HEK293T (cell line): Measurements from ENCODE around the gene VIM.
"Not testable (repeated sequence)": the region's sequence is repeated elsewhere in the genome, so short reads cannot be mapped to it uniquely, and the experiment has no call there.

Source experiments
- CTCF ChIA-PET: fragments of 350-600 bp; formaldehyde crosslinking; extraction: SDS; loops from one replicate; lab custom pipeline; 2021; ENCODE audit warnings: antibody characterized with exemption, inconsistent platforms; lab: Yijun Ruan, JAX
- POLR2A ChIA-PET: fragments of 350-600 bp; formaldehyde crosslinking; extraction: SDS; loops from one replicate; lab custom pipeline; 2020; ENCODE audit warnings: antibody characterized with exemption, inconsistent platforms; lab: Yijun Ruan, JAX
- DNase-seq: peaks from one replicate; pipeline ENCODE4 v3.0.0; 2012; ENCODE audit warnings: mixed read lengths; ENCODE audit errors: extremely low spot score
- ARNT ChIP-seq: fragments of 450-650 bp; IDR thresholded peaks from 2 replicates; pipeline ENCODE4 v1.6.1; 2017; ENCODE audit warnings: mild to moderate bottlenecking
- BHLHE40 ChIP-seq: fragments of 450-650 bp; IDR thresholded peaks from 2 replicates; pipeline ENCODE4 v1.6.1; 2016; ENCODE audit warnings: mild to moderate bottlenecking, moderate library complexity, borderline replicate concordance
- CTBP1 ChIP-seq: fragments of 450-650 bp; IDR thresholded peaks from 2 replicates; pipeline ENCODE4 v1.6.1; 2016; ENCODE audit warnings: borderline replicate concordance
- ELF4 ChIP-seq: fragments of 450-650 bp; IDR thresholded peaks from 2 replicates; pipeline ENCODE4 v1.6.1; 2017; ENCODE audit warnings: antibody characterized with exemption
- FOXA1 ChIP-seq: fragments of 450-650 bp; IDR thresholded peaks from 2 replicates; pipeline ENCODE4 v1.6.1; 2016; ENCODE audit warnings: mild to moderate bottlenecking
- FOXK2 ChIP-seq: fragments of 450-650 bp; IDR thresholded peaks from 2 replicates; pipeline ENCODE4 v1.6.1; 2016; ENCODE audit warnings: mild to moderate bottlenecking
- FOXM1 ChIP-seq: fragments of 450-650 bp; IDR thresholded peaks from 2 replicates; pipeline ENCODE4 v1.6.1; 2017; ENCODE audit warnings: mild to moderate bottlenecking, borderline replicate concordance
- HDGF ChIP-seq: fragments of 450-650 bp; IDR thresholded peaks from 2 replicates; pipeline ENCODE4 v1.6.1; 2017; ENCODE audit warnings: antibody characterized with exemption, borderline replicate concordance
- L3MBTL2 ChIP-seq: fragments of 450-650 bp; conservative IDR thresholded peaks from 2 replicates; pipeline ENCODE4 v1.6.1; 2016; ENCODE audit warnings: mild to moderate bottlenecking
- LEF1 ChIP-seq: fragments of 450-650 bp; IDR thresholded peaks from 2 replicates; pipeline ENCODE4 v1.6.1; 2017; ENCODE audit warnings: mild to moderate bottlenecking, borderline replicate concordance
- NFRKB ChIP-seq: fragments of 450-650 bp; IDR thresholded peaks from 2 replicates; pipeline ENCODE4 v1.6.1; 2016; ENCODE audit warnings: mild to moderate bottlenecking, moderate library complexity
- PKNOX1 ChIP-seq: fragments of 450-650 bp; IDR thresholded peaks from 2 replicates; pipeline ENCODE4 v1.6.1; 2016
- SP1 ChIP-seq: fragments of 450-650 bp; IDR thresholded peaks from 2 replicates; pipeline ENCODE4 v1.6.1; 2017
- SUZ12 ChIP-seq: fragments of 450-650 bp; IDR thresholded peaks from 2 replicates; pipeline ENCODE4 v1.6.1; 2016; ENCODE audit warnings: mild to moderate bottlenecking
- TARDBP ChIP-seq: fragments of 450-650 bp; IDR thresholded peaks from 2 replicates; pipeline ENCODE4 v1.6.1; 2016
- ZNF384 ChIP-seq: fragments of 450-650 bp; IDR thresholded peaks from 2 replicates; pipeline ENCODE4 v1.6.1; 2016

VIM gene

GRCh38 chr10:17248964-17249363, 20.9 kb downstream of the VIM start:
- no peak for TF ChIP-seq FOXM1
- no peak for TF ChIP-seq SP1
- TF ChIP-seq CTBP1, result no peak
- no peak for TF ChIP-seq HDGF
- TF ChIP-seq LEF1, result no peak
- no peak for TF ChIP-seq ELF4
- no peak for TF ChIP-seq ARNT
- TF ChIP-seq SUZ12, result no peak
- no peak for TF ChIP-seq L3MBTL2
- no peak for TF ChIP-seq TARDBP
- TF ChIP-seq PKNOX1, result no peak
- TF ChIP-seq FOXK2, result no peak
- no peak for TF ChIP-seq NFRKB
- TF ChIP-seq FOXA1, result no peak
- DNase-seq, result no peak
- ChIA-PET POLR2A (no interaction called here), CTCF (no interaction called here)

DNA sequence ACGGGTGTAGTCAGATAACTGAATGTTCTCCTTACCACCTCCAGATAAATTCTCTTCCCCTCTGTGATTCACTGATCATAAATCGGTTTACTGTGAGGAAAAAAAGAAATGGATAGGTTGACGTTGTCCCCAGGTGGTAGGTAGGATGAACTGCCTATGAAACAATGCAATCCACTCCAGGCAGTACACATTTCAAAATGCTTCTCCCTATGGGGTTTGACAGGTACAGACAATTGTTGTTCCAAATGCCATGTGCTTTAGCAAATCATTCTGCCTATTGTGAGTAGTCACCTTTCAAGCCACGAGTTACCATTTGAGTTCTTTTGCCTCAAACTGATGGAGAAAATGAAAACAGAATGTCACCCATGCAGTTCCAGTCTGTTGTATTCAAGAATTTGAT, 21.8 kb downstream of the VIM start:
- TF ChIP-seq ARNT (no peak), LEF1 (no peak), HDGF (no peak), FOXK2 (no peak), FOXA1 (no peak), CTBP1 (no peak), FOXM1 (no peak)
- CTCF ChIA-PET, result no interaction called here
- POLR2A ChIA-PET, result no interaction called here
- no peak for DNase-seq

DNA sequence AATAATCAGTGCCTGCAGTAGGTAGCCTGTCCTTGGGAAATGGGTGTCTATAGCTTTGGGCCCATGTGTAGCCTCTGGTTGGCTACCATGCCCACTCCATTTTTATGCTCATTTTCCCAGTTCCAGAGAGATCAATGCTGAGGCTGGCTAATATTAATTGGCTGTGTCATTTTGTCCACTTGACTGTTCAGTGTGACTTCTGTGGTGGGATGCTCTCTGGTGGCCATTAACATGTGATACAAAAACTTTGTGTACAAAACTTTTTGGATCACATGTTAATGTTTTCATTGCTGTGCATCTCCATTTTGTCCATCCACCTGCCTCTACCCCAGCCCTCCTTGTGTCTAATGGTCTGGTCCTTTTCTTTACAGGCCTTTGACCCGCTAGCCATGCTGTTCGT, 22.7 kb downstream of the VIM start:
- CTCF ChIA-PET, result no interaction called here
- POLR2A ChIA-PET, result no interaction called here
- no peak for TF ChIP-seq FOXK2
- no peak for TF ChIP-seq TARDBP
- no peak for TF ChIP-seq ZNF384
- DNase-seq, result no peak

GRCh38 chr10:17254543-17255050, 26.6 kb downstream of the VIM start:
- ChIA-PET POLR2A (interaction anchor here (1.1 kb wide), 1 partner anchor 437 kb away, joined by 3 read pairs; the partner anchor contains the start of gene RSU1), CTCF (interaction anchor here (0.6 kb wide), 1 partner anchor 24 kb away, joined by 6 read pairs; no protein-coding TSS in a partner anchor)

DNA sequence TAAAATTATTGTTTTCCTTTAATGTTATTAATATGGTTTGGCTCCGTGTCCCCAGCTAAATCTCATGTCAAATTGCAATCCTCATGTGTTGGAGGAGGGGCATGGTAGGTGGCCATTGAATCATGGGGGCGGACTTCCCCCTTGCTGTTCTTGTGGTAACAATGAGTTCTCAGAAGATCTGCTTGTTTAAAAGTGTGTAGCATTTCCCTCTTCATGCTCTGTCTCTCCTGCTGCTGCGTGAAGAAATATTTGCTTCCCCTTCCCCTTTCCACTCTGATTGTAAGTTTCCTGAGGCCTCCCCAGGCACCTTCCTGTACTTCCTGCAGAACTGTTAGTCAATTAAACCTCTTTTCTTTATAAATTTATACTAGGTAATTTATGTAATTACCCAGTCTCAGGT, 27.5 kb downstream of the VIM start:
- CTCF ChIA-PET, result no interaction called here
- no peak for DNase-seq
- no peak for TF ChIP-seq PKNOX1
- no peak for TF ChIP-seq ARNT
- TF ChIP-seq ZNF384, result no peak
- TF ChIP-seq L3MBTL2, result no peak
- no peak for TF ChIP-seq CTBP1
- TF ChIP-seq SUZ12, result no peak
- POLR2A ChIA-PET, result no interaction called here

More at GRCh38 chr10:17254543-17255050, 26.6 kb downstream of the VIM start:
- not testable (repeated sequence) for DNase-seq

DNA sequence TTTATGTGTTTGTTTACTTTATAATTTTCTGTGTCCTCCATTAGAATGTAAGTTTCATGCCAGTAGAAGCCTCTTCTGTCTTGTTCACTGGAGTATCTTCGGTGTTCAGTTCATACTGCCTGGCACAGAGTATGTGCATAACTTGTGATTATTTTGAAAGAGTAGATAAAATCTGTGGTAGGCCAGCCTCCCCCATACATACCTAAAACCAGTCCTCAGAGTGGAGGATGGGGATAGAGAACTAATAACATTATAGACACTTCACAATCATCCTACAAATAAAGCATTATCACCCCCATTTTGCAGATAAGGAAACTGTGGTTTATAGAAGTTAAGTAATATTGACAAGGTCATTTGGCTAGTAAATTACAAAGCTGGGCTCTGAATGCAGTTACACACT, 28.0 kb downstream of the VIM start:
- ChIA-PET POLR2A (interaction anchor here (1.5 kb wide), 1 partner anchor 55 kb away, joined by 4 read pairs; the partner anchor contains the start of gene TRDMT1), CTCF (interaction anchor here (0.7 to 1.3 kb wide), 2 partner anchors 394 to 403 kb away, joined by 3 to 4 read pairs; no protein-coding TSS in a partner anchor)
- DNase-seq, result no peak
- TF ChIP-seq ZNF384 (no peak), LEF1 (no peak), ARNT (no peak), FOXK2 (no peak), NFRKB (no peak), SUZ12 (no peak), PKNOX1 (no peak)

GRCh38 chr10:17256627-17257026, 28.6 kb downstream of the VIM start:
- TF ChIP-seq LEF1, result no peak
- no peak for TF ChIP-seq FOXK2
- no peak for TF ChIP-seq PKNOX1
- TF ChIP-seq FOXM1, result no peak
- TF ChIP-seq BHLHE40, result no peak
- TF ChIP-seq SP1, result no peak
- TF ChIP-seq ELF4, result no peak
- no peak for TF ChIP-seq L3MBTL2
- no peak for TF ChIP-seq CTBP1
- TF ChIP-seq ARNT, result no peak
- TF ChIP-seq TARDBP, result no peak
- TF ChIP-seq SUZ12, result no peak
- no peak for TF ChIP-seq NFRKB
- TF ChIP-seq HDGF, result no peak
- no peak for TF ChIP-seq FOXA1
- ChIA-PET CTCF (interaction anchor here (0.7 to 1.3 kb wide), 4 partner anchors 218 to 408 kb away, joined by 3 to 4 read pairs (median 3); no protein-coding TSS in a partner anchor), POLR2A (interaction anchor here (1.5 kb wide), 1 partner anchor 56 kb away, joined by 4 read pairs; the partner anchor contains the start of gene TRDMT1)
- no peak for DNase-seq
